LNCaP clone FGC (cell line): ENCODE data around the gene FTL.
"Not testable (repeated sequence)": the region's sequence is repeated elsewhere in the genome, so short reads cannot be mapped to it uniquely, and the experiment has no call there.

Source experiments
- DNase-seq: peaks from one replicate; pipeline ENCODE4 v3.0.0-alpha.2; 2011; ENCODE audit warnings: low read depth
- H3K4me3 ChIP-seq: 2 replicates; pipeline ENCODE4 v1.5.1; 2011; ENCODE audit warnings: mild to moderate bottlenecking, low read depth, low read length, control low read depth
- CTCF ChIP-seq: IDR thresholded peaks from 2 replicates; pipeline ENCODE4 v1.5.1; 2012; ENCODE audit warnings: mild to moderate bottlenecking; ENCODE audit not compliant: control insufficient read depth, insufficient read depth; ENCODE audit errors: extremely low read depth

FTL gene

GRCh38 chr19:48922548-48923490, 42.3 kb upstream of the FTL start:
- DNase-seq: no peak
- H3K4me3 ChIP-seq: no peak overlapping the region
- no peak for TF ChIP-seq CTCF

- no peak for TF ChIP-seq CTCF
- no peak for DNase-seq
- H3K4me3 ChIP-seq: no peak overlapping the region
These were observed 39.8 kb upstream of the FTL start for GRCh38 chr19:48925240-48925843.

- not testable (repeated sequence) for DNase-seq, H3K4me3 ChIP-seq
These were observed 39.2 kb upstream of the FTL start for GRCh38 chr19:48925890-48926289.

GRCh38 chr19:48926909-48927308, 38.2 kb upstream of the FTL start:
- TF ChIP-seq CTCF: no peak
- DNase-seq: peak; percentile 30
- no peak overlapping the region for H3K4me3 ChIP-seq

GRCh38 chr19:48927692-48928091, 37.4 kb upstream of the FTL start:
- DNase-seq, H3K4me3 ChIP-seq: not testable (repeated sequence)

GRCh38 chr19:48928164-48929025, 36.7 kb upstream of the FTL start:
- no peak overlapping the region for H3K4me3 ChIP-seq
- DNase-seq: peak; percentile 80
- no peak for TF ChIP-seq CTCF

- peak; percentile 80 for DNase-seq
- TF ChIP-seq CTCF: no peak
- H3K4me3 ChIP-seq: peak within 1 kb of the TSS; percentile 50
These were observed 31.7 kb upstream of the FTL start, which contains the start of gene DHDH for GRCh38 chr19:48933382-48933932. DHDH (plus strand) TSS chr19:48933699; CDS start chr19:48933722, 23 bp downstream.
